SK-N-SH (cell line): ENCODE measurements around the gene CISD3. TPM values are rescaled to one million over a fixed set of nuclear protein-coding genes. Genes with fewer than 3 reads are reported as not detected.

ENCODE experiments used
- CTCF ChIA-PET: fragments of 300-600, 350-600 bp; formaldehyde crosslinking; extraction: SDS; loops from one replicate; lab custom pipeline; 2021; lab: Yijun Ruan, JAX
- POLR2A ChIA-PET: fragments of 350-600 bp; sonication (Branson Sonifier 250); formaldehyde crosslinking; extraction: SDS; loops from one replicate; lab custom pipeline; 2020; ENCODE audit warnings: antibody characterized with exemption, inconsistent platforms; lab: Yijun Ruan, JAX
- DNase-seq: peaks from one replicate; pipeline ENCODE4 v3.0.0; 2012
- H2AFZ ChIP-seq: fragments of 200-600 bp; sonication (generic); 2 replicates; pipeline ENCODE4 v1.8.1; 2016; ENCODE audit warnings: antibody characterized with exemption, mild to moderate bottlenecking, low read depth
- H3F3A ChIP-seq: fragments of 200-600 bp; sonication (generic); replicated peaks from 2 replicates; pipeline ENCODE3; 2016; ENCODE audit warnings: antibody characterized with exemption, mild to moderate bottlenecking; ENCODE audit not compliant: insufficient read depth
- H3K27ac ChIP-seq, 2 experiments: fragments of 200-500 bp in 1 of 2; fragments of 200-600 bp in 1 of 2; sonication (Bioruptor generic) in 1 of 2; sonication (generic), shearing (Covaris generic) in 1 of 2; 2 replicates each; pipeline versions ENCODE4 v1.5.1 to v1.6.1; 2014 to 2016; ENCODE audit warnings: low read depth in 2 of 2, inconsistent platforms in 1 of 2, low read length in 1 of 2, mild to moderate bottlenecking in 1 of 2, mixed read lengths in 1 of 2
- H3K27me3 ChIP-seq: fragments of 200-600 bp; sonication (generic), shearing (Covaris generic); 2 replicates; pipeline ENCODE4 v1.6.1; 2016; ENCODE audit warnings: mixed run types; ENCODE audit not compliant: insufficient read depth
- H3K36me3 ChIP-seq, 2 experiments: fragments of 200-500 bp in 1 of 2; fragments of 200-600 bp in 1 of 2; sonication (Bioruptor generic) in 1 of 2; sonication (generic) in 1 of 2; replicated peaks in 1 of 2; 2 replicates each; pipeline versions ENCODE3 to v1.5.1; 2014 to 2016; ENCODE audit warnings: low read length in 1 of 2, mild to moderate bottlenecking in 1 of 2; ENCODE audit not compliant: insufficient read depth in 2 of 2, control insufficient read depth in 1 of 2
- H3K4me1 ChIP-seq, 2 experiments: fragments of 200-500 bp in 1 of 2; fragments of 200-600 bp in 1 of 2; sonication (Bioruptor generic) in 1 of 2; sonication (generic), shearing (Covaris generic) in 1 of 2; 2 replicates each; pipeline versions ENCODE4 v1.5.1 to v1.6.1; 2014 to 2016; ENCODE audit warnings: low read depth in 1 of 2, low read length in 1 of 2, mixed run types in 1 of 2; ENCODE audit not compliant: insufficient read depth in 2 of 2, control insufficient read depth in 1 of 2
- H3K4me2 ChIP-seq: fragments of 200-600 bp; sonication (generic), shearing (Covaris generic); 2 replicates; pipeline ENCODE4 v1.6.1; 2017; ENCODE audit warnings: mixed run types
- H3K4me3 ChIP-seq, 2 experiments: fragments of 200-500 bp in 1 of 2; fragments of 200-600 bp in 1 of 2; sonication (Bioruptor generic) in 1 of 2; sonication (generic), shearing (Covaris generic) in 1 of 2; 2 replicates each; pipeline versions ENCODE4 v1.5.1 to v1.8.1; 2014 to 2016; ENCODE audit warnings: low read depth in 2 of 2, inconsistent platforms in 1 of 2, low read length in 1 of 2, mild to moderate bottlenecking in 1 of 2, mixed read lengths in 1 of 2, moderate library complexity in 1 of 2
- H3K79me2 ChIP-seq: fragments of 200-600 bp; sonication (generic); 2 replicates; pipeline ENCODE4 v1.8.1; 2017; ENCODE audit warnings: mild to moderate bottlenecking; ENCODE audit not compliant: insufficient read depth
- H3K9ac ChIP-seq: fragments of 200-600 bp; sonication (generic); 2 replicates; pipeline ENCODE4 v1.6.1; 2017; ENCODE audit warnings: mixed run types
- H3K9me2 ChIP-seq: fragments of 200-600 bp; sonication (generic); 2 replicates; pipeline ENCODE4 v1.6.1; 2017; ENCODE audit warnings: mixed run types
- H3K9me3 ChIP-seq: fragments of 200-600 bp; sonication (generic); 2 replicates; pipeline ENCODE4 v1.6.1; 2017; ENCODE audit warnings: mixed run types, mild to moderate bottlenecking, moderate library complexity
- H4K20me1 ChIP-seq: fragments of 200-600 bp; sonication (generic); 2 replicates; pipeline ENCODE4 v1.6.1; 2017; ENCODE audit warnings: mild to moderate bottlenecking, mixed run types; ENCODE audit not compliant: insufficient read depth
- EZH2phosphoT487 ChIP-seq: fragments of 200-600 bp; sonication (generic); IDR thresholded peaks from 2 replicates; pipeline ENCODE4 v1.6.1; 2017; ENCODE audit warnings: low read depth, mixed run types, mild to moderate bottlenecking, antibody characterized with exemption, moderate library complexity, borderline replicate concordance
- FOXJ3 ChIP-seq: sonication (generic); formaldehyde crosslinking; IDR thresholded peaks from 2 replicates; pipeline ENCODE4 v1.5.1; 2020; ENCODE audit warnings: mild to moderate bottlenecking, missing genetic modification reagents
- FOXM1 ChIP-seq: IDR thresholded peaks from 2 replicates; pipeline ENCODE4 v1.4.0; 2012; ENCODE audit warnings: low read depth, mild to moderate bottlenecking
- GABPA ChIP-seq: IDR thresholded peaks from 2 replicates; pipeline ENCODE4 v1.4.0; 2012; ENCODE audit warnings: low read depth, mild to moderate bottlenecking
- GATA2 ChIP-seq: sonication (generic); formaldehyde crosslinking; IDR thresholded peaks from 2 replicates; pipeline ENCODE4 v1.5.0; 2020; ENCODE audit warnings: mild to moderate bottlenecking, missing genetic modification reagents
- IRF3 ChIP-seq: fragments of 150-350 bp; IDR thresholded peaks from 2 replicates; pipeline ENCODE4 v1.6.1; 2016; ENCODE audit warnings: mild to moderate bottlenecking, low read depth, low read length
- JUND ChIP-seq: IDR thresholded peaks from 2 replicates; pipeline ENCODE4 v1.4.0; 2012
- MEF2A ChIP-seq: IDR thresholded peaks from 2 replicates; pipeline ENCODE4 v1.4.0; 2012; ENCODE audit warnings: low read depth, borderline replicate concordance
- MXI1 ChIP-seq: IDR thresholded peaks from 2 replicates; pipeline ENCODE4 v1.6.1; 2012; ENCODE audit warnings: mild to moderate bottlenecking, low read depth, low read length, improper control_type of control experiment
- PBX3 ChIP-seq: IDR thresholded peaks from 2 replicates; pipeline ENCODE4; 2012
- RCOR1 ChIP-seq: fragments of 150-350 bp; IDR thresholded peaks from 2 replicates; pipeline ENCODE4 v1.6.1; 2017; ENCODE audit warnings: antibody characterized with exemption, low read length
- RFX5 ChIP-seq: IDR thresholded peaks from 2 replicates; pipeline ENCODE4 v1.6.1; 2012; ENCODE audit warnings: mild to moderate bottlenecking, improper control_type of control experiment, low read length
- SIN3A ChIP-seq: IDR thresholded peaks from 2 replicates; pipeline ENCODE4 v1.6.1; 2012; ENCODE audit warnings: low read depth, mild to moderate bottlenecking, low read length, moderate library complexity, borderline replicate concordance
- YY1 ChIP-seq: IDR thresholded peaks from 2 replicates; pipeline ENCODE4 v1.4.0; 2012; ENCODE audit warnings: low read depth, mild to moderate bottlenecking
- WGBS: methylation state at CpG from one replicate; pipeline ENCODE4 v1.1.6; 2017; ENCODE audit warnings: low lambda C conversion rate; 5-methylcytosine and 5-hydroxymethylcytosine counted together
- polyA plus RNA-seq, 3 experiments: library from polyadenylated mRNA; depleted of rRNA; stranded (reverse); fragments of >200 nt; gene quantifications; 2 replicates each; pipeline ENCODE4 v1.2.3, GENCODE V29; 2012
- TF ChIP-seq, protein P1 (sequence below): IDR thresholded peaks from 2 replicates; pipeline ENCODE4 v1.6.1; 2012; ENCODE audit warnings: mild to moderate bottlenecking, low read depth, low read length, moderate library complexity
- TF ChIP-seq, protein P2 (sequence below): fragments of 200-600 bp; sonication (generic); IDR thresholded peaks from 2 replicates; pipeline ENCODE4 v1.6.1; 2017; ENCODE audit warnings: antibody characterized with exemption, mild to moderate bottlenecking, moderate library complexity
- TF ChIP-seq, protein P3 (sequence below): IDR thresholded peaks from 2 replicates; pipeline ENCODE4 v1.4.0; 2012; ENCODE audit warnings: low read depth

Gene CISD3
- polyA plus RNA-seq, 1 of the 3 experiments (the other 2 are of a cell fraction): 16.5 TPM

GRCh38 chr17:38705523-38705802, 24.7 kb upstream of the CISD3 start:
- Histone ChIP-seq H3K9me3 (no peaks in the 10 kb centered on the region), H3F3A (peaks cover 30% of the 10 kb centered on the region), H3K79me2 (peaks cover 47% of the 10 kb centered on the region; the same call in 1 of the 2 replicates), H3K4me1 (peaks cover 10 to 46% of the 10 kb centered on the region in 2 experiments; a peak in 2 of 4 replicates), H3K36me3 (peaks cover 9 to 21% of the 10 kb centered on the region in 2 experiments), H2AFZ (peak overlapping the region; percentile 66; the same call in 1 of the 2 replicates), H3K4me3 (peak overlapping the region; percentile 88 to 98), H4K20me1 (peaks cover 9% of the 10 kb centered on the region; the same call in 1 of the 2 replicates), H3K9me2 (no peaks in the 10 kb centered on the region), H3K27ac (peak overlapping the region in 1 of 2 experiments; percentile 96; a peak in 2 of 4 replicates), H3K9ac (peak overlapping the region; percentile 97; the same call in 1 of the 2 replicates), H3K27me3 (no peaks in the 10 kb centered on the region), H3K4me2 (peak overlapping the region; percentile 89; the same call in 1 of the 2 replicates)
- ChIA-PET POLR2A (interaction anchor here (0.6 to 3.7 kb wide), 9 partner anchors 11 to 494 kb away, joined by 3 to 14 read pairs (median 4); no protein-coding TSS in a partner anchor), CTCF (interaction anchor here (1.0 to 3.8 kb wide), 4 partner anchors 26 to 37 kb away, joined by 3 to 25 read pairs (median 6); partner anchors contain the start of gene EPOP)
- WGBS: 2% methylated on average over 11 of the region's 32 CpGs
- DNase-seq: peak; percentile 85
- TF ChIP-seq PBX3: no peak
- no peak for TF ChIP-seq IRF3
- TF ChIP-seq GABPA: no peak
- TF ChIP-seq, protein P1, sequence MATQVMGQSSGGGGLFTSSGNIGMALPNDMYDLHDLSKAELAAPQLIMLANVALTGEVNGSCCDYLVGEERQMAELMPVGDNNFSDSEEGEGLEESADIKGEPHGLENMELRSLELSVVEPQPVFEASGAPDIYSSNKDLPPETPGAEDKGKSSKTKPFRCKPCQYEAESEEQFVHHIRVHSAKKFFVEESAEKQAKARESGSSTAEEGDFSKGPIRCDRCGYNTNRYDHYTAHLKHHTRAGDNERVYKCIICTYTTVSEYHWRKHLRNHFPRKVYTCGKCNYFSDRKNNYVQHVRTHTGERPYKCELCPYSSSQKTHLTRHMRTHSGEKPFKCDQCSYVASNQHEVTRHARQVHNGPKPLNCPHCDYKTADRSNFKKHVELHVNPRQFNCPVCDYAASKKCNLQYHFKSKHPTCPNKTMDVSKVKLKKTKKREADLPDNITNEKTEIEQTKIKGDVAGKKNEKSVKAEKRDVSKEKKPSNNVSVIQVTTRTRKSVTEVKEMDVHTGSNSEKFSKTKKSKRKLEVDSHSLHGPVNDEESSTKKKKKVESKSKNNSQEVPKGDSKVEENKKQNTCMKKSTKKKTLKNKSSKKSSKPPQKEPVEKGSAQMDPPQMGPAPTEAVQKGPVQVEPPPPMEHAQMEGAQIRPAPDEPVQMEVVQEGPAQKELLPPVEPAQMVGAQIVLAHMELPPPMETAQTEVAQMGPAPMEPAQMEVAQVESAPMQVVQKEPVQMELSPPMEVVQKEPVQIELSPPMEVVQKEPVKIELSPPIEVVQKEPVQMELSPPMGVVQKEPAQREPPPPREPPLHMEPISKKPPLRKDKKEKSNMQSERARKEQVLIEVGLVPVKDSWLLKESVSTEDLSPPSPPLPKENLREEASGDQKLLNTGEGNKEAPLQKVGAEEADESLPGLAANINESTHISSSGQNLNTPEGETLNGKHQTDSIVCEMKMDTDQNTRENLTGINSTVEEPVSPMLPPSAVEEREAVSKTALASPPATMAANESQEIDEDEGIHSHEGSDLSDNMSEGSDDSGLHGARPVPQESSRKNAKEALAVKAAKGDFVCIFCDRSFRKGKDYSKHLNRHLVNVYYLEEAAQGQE: no peak
- no peak for TF ChIP-seq JUND
- no peak for TF ChIP-seq RCOR1

GRCh38 chr17:38705803-38706504, 24.2 kb upstream of the CISD3 start:
- peak overlapping the region; percentile 75; the same call in 1 of the 2 replicates for H3K9ac ChIP-seq
- H3K4me2 ChIP-seq: peak overlapping the region; percentile 89
- WGBS: 1% methylated on average over 24 of the region's 38 CpGs
- H3F3A ChIP-seq: peaks cover 29% of the 10 kb centered on the region
- ChIA-PET CTCF (interaction anchor here (0.6 to 3.8 kb wide), 6 partner anchors 25 to 348 kb away, joined by 3 to 25 read pairs (median 4); partner anchors contain the start of gene EPOP), POLR2A (interaction anchor here (1.4 to 3.7 kb wide), 5 partner anchors 10 to 29 kb away, joined by 3 to 14 read pairs (median 5); no protein-coding TSS in a partner anchor)
- peaks cover 9% of the 10 kb centered on the region; the same call in 1 of the 2 replicates for H4K20me1 ChIP-seq
- H2AFZ ChIP-seq: peak overlapping the region; percentile 66; the same call in 1 of the 2 replicates
- H3K4me1 ChIP-seq: peaks cover 10 to 46% of the 10 kb centered on the region in 2 experiments; a peak in 2 of 4 replicates
- no peaks in the 10 kb centered on the region for H3K9me2 ChIP-seq
- H3K36me3 ChIP-seq: peaks cover 9 to 26% of the 10 kb centered on the region in 2 experiments
- H3K27me3 ChIP-seq: no peaks in the 10 kb centered on the region
- DNase-seq: peak; percentile 81
- peaks cover 47% of the 10 kb centered on the region; the same call in 1 of the 2 replicates for H3K79me2 ChIP-seq
- peak overlapping the region; percentile 88 to 98 for H3K4me3 ChIP-seq
- H3K9me3 ChIP-seq: no peaks in the 10 kb centered on the region
- H3K27ac ChIP-seq: peak overlapping the region in 1 of 2 experiments; percentile 96; a peak in 2 of 4 replicates
- TF ChIP-seq GATA2 (CRISPR knock-in tag) (no peak), FOXJ3 (no peak), SIN3A (0 out of 2 replicates have a peak, but pooled peaks have one; percentile 17), EZH2phosphoT487 (no peak), MXI1 (peak; percentile 82), RFX5 (no peak), GABPA (peak; percentile 3; the same call in 1 of the 2 replicates), MEF2A (no peak), FOXM1 (no peak), YY1 (0 out of 2 replicates have a peak, but pooled peaks have one; percentile 9)
- TF ChIP-seq, protein P2, sequence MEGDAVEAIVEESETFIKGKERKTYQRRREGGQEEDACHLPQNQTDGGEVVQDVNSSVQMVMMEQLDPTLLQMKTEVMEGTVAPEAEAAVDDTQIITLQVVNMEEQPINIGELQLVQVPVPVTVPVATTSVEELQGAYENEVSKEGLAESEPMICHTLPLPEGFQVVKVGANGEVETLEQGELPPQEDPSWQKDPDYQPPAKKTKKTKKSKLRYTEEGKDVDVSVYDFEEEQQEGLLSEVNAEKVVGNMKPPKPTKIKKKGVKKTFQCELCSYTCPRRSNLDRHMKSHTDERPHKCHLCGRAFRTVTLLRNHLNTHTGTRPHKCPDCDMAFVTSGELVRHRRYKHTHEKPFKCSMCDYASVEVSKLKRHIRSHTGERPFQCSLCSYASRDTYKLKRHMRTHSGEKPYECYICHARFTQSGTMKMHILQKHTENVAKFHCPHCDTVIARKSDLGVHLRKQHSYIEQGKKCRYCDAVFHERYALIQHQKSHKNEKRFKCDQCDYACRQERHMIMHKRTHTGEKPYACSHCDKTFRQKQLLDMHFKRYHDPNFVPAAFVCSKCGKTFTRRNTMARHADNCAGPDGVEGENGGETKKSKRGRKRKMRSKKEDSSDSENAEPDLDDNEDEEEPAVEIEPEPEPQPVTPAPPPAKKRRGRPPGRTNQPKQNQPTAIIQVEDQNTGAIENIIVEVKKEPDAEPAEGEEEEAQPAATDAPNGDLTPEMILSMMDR: no peak
- TF ChIP-seq, protein P3, sequence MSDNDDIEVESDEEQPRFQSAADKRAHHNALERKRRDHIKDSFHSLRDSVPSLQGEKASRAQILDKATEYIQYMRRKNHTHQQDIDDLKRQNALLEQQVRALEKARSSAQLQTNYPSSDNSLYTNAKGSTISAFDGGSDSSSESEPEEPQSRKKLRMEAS: peak; percentile 66
